NT2/D1 (cell line): ENCODE data around the gene CARMIL1.

ENCODE experiments used
- SUZ12 ChIP-seq: IDR thresholded peaks from 2 replicates; pipeline ENCODE4 v1.6.1; 2011; ENCODE audit not compliant: insufficient read length, insufficient read depth; ENCODE audit errors: extremely low read depth
- YY1 ChIP-seq: IDR thresholded peaks from 2 replicates; pipeline ENCODE4 v1.6.1; 2011; ENCODE audit not compliant: insufficient read length, insufficient read depth

DNA sequence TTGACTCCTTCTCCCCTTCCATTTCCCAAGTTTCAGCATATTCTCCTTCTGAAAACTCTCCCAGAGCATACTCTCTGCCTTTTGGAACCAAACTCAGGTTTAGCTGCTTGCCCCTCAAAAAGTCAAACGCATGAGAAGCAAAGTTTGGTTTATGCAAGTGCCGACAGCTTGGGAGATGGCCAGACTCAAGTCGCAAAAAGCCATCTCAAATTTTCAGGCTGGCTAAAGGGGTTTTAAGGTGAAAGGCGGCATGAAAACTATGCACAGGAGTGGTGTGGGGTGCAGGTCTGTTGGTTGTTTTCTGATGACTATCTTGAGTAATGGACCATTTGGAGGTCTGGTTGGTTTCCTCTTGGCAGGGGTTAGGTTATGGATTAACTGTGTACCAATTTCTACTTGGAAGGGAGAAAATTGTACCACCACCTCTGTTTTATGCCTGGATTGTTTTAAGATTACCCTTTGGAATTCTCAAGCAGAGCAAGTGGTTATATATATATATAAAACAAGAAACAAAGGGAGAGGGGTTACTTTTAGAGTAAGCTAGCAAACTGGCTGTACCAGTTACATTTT lies 320.4 kb downstream of the CARMIL1 start:
- no peak for TF ChIP-seq SUZ12
- no peak for TF ChIP-seq YY1
